HepG2 (cell line): Measurements from ENCODE around the gene ATP9B. TPM values are rescaled to one million over a fixed set of nuclear protein-coding genes. Genes with fewer than 3 reads are reported as not detected.

Source experiments
- ATAC-seq: fragments of 200-7000 bp; cut with Tn5 transposase; 3 replicates; pipeline ENCODE4 v1.9.1; 2020; ENCODE audit warnings: mild to moderate bottlenecking, moderate library complexity
- BruUV-seq: library from RNA; stranded (reverse); fragments of 400-500 nt; replicated peaks from 2 replicates; lab custom pipeline; 2021; lab: Mats Ljungman, UMichigan
- CTCF ChIA-PET: fragments of 300-600 bp; formaldehyde crosslinking; extraction: SDS; loops from one replicate; lab custom pipeline; 2021; ENCODE audit warnings: low total read pairs, inconsistent platforms, low intra/inter-chr PET ratio; lab: Yijun Ruan, JAX
- POLR2A ChIA-PET: fragments of 350-600 bp; sonication (Branson Sonifier 250); formaldehyde crosslinking; loops from one replicate; lab custom pipeline; 2020; ENCODE audit warnings: antibody characterized with exemption, inconsistent platforms; lab: Yijun Ruan, JAX
- DNase-seq: peaks from one replicate; pipeline ENCODE4 v3.0.0-alpha.2; 2015; ENCODE audit warnings: low spot score
- FAIRE-seq: peaks from 3 replicates; lab custom pipeline; 2011; peaks lifted over from hg19 to GRCh38; lab: Jason Lieb, UNC
- H2AFZ ChIP-seq: one replicate; pipeline ENCODE4 v1.6.1; 2011; ENCODE audit warnings: low read length, inconsistent platforms
- H3K27ac ChIP-seq: fragments of 300-600 bp; 3 replicates; pipeline ENCODE4 v1.8.0; 2011; ENCODE audit warnings: mixed run types, mild to moderate bottlenecking, mixed read lengths, low read length, inconsistent platforms; ENCODE audit not compliant: insufficient read depth; ENCODE audit errors: extremely low read length
- H3K27me3 ChIP-seq, 2 experiments: fragments of 200-600 bp in 1 of 2; 2 replicates in 1 of 2; 3 replicates in 1 of 2; pipeline versions ENCODE4 v1.6.0 to v1.8.0; 2011; ENCODE audit warnings: low read length in 2 of 2, mild to moderate bottlenecking in 2 of 2, moderate library complexity in 2 of 2, inconsistent platforms in 1 of 2; ENCODE audit not compliant: insufficient read depth in 2 of 2, control insufficient read depth in 1 of 2
- H3K36me3 ChIP-seq, 2 experiments: fragments of 200-600 bp in 1 of 2; replicated peaks in 1 of 2; 2 replicates in 1 of 2; 3 replicates in 1 of 2; pipeline versions ENCODE4 v1.5.1 to v1.8.0; 2011; ENCODE audit warnings: low read length in 2 of 2, inconsistent platforms in 1 of 2; ENCODE audit not compliant: insufficient read depth in 2 of 2, control insufficient read depth in 1 of 2
- H3K4me1 ChIP-seq: 2 replicates; pipeline ENCODE4 v1.5.1; 2012; ENCODE audit warnings: low read length, inconsistent platforms; ENCODE audit not compliant: insufficient read depth
- H3K4me2 ChIP-seq: 2 replicates; pipeline ENCODE4 v1.6.0; 2011; ENCODE audit warnings: low read depth, low read length, inconsistent platforms
- H3K4me3 ChIP-seq, 3 experiments: fragments of 200-600 bp in 1 of 3; sonication (generic), shearing (Covaris generic) in 1 of 3; replicated peaks in 1 of 3; 2 replicates each; pipeline ENCODE4 v1.5.1; 2011 to 2016; ENCODE audit warnings: low read length in 3 of 3, inconsistent platforms in 2 of 3, low read depth in 2 of 3, mild to moderate bottlenecking in 2 of 3, control low read depth in 1 of 3, mixed read lengths in 1 of 3; ENCODE audit not compliant: insufficient read depth in 1 of 3
- H3K79me2 ChIP-seq: one replicate; pipeline ENCODE4 v1.6.1; 2011; ENCODE audit warnings: low read length, inconsistent platforms; ENCODE audit not compliant: insufficient read depth
- H3K9ac ChIP-seq: 2 replicates; pipeline ENCODE4 v1.6.0; 2011; ENCODE audit warnings: mild to moderate bottlenecking, low read depth, low read length, inconsistent platforms; ENCODE audit not compliant: insufficient read depth
- H3K9me3 ChIP-seq: 2 replicates; pipeline ENCODE4 v1.5.1; 2012; ENCODE audit warnings: mild to moderate bottlenecking, low read length
- H4K20me1 ChIP-seq: 2 replicates; pipeline ENCODE4 v1.6.0; 2011; ENCODE audit warnings: inconsistent platforms, mild to moderate bottlenecking, low read length, moderate library complexity; ENCODE audit not compliant: insufficient read depth
- KAT8 ChIP-seq: IDR thresholded peaks from 2 replicates; pipeline ENCODE4 v1.6.1; 2016; ENCODE audit warnings: missing genetic modification reagents, missing compliant biosample characterization
- SALL1 ChIP-seq: sonication (generic); formaldehyde crosslinking; IDR thresholded peaks from 2 replicates; pipeline ENCODE4 v1.8.0; 2022; ENCODE audit warnings: mild to moderate bottlenecking, missing genetic modification reagents
- SOX6 ChIP-seq, 2 experiments: fragments of 450-650 bp in 1 of 2; sonication (generic) in 1 of 2; formaldehyde crosslinking in 1 of 2; IDR thresholded peaks; 2 replicates each; pipeline versions ENCODE4 v1.4.0 to v1.6.1; 2017 to 2020; ENCODE audit warnings: antibody characterized with exemption in 1 of 2, mild to moderate bottlenecking in 1 of 2, missing genetic modification reagents in 1 of 2
- ZBTB7A ChIP-seq: sonication (generic); formaldehyde crosslinking; IDR thresholded peaks from 2 replicates; pipeline ENCODE4 v1.8.0; 2022; ENCODE audit warnings: mild to moderate bottlenecking, missing genetic modification reagents
- ZNF260 ChIP-seq: sonication (generic); formaldehyde crosslinking; IDR thresholded peaks from 2 replicates; pipeline ENCODE4 v1.4.0; 2020; ENCODE audit warnings: missing genetic modification reagents, low read depth, mild to moderate bottlenecking, borderline replicate concordance
- ZNF687 ChIP-seq: sonication (generic); formaldehyde crosslinking; IDR thresholded peaks from 2 replicates; pipeline ENCODE4 v1.5.1; 2020; ENCODE audit warnings: mild to moderate bottlenecking, missing genetic modification reagents, moderate library complexity
- WGBS: methylation state at CpG from one replicate; pipeline ENCODE4 v1.1.6; 2017; ENCODE audit warnings: low lambda C conversion rate; 5-methylcytosine and 5-hydroxymethylcytosine counted together
- in situ Hi-C: cut with HindIII; loops from 2 replicates; pipeline ENCODE4 v1.10.0; 2017; ENCODE audit warnings: low pct_unique_long_range_greater_than_20kb; ENCODE audit not compliant: extremely low pct_ligation_motif_present
- intact Hi-C: fragments of 100-400 bp; cut with micrococcal nuclease; formaldehyde crosslinking; loops from one replicate; pipeline ENCODE4 v1.10.0; 2022; ENCODE audit not compliant: unreplicated experiment
- polyA plus RNA-seq, 8 experiments: library from polyadenylated mRNA; depleted of rRNA in 3 of 8; stranded (reverse) in 7 of 8; unstranded in 1 of 8; fragments of >200 nt; fragmentation: Illumina TruSeq in 4 of 8; extraction: Trizol in 4 of 8; gene quantifications; 2 replicates each; pipeline versions ENCODE4 v1.2.1 to v1.2.3, GENCODE V29; 2011 to 2016; ENCODE audit warnings: low read depth in 4 of 8, missing spikeins in 1 of 8, mixed read lengths in 1 of 8; ENCODE audit not compliant: insufficient read depth in 1 of 8
- total RNA-seq, 5 experiments: library from RNA; depleted of rRNA; stranded (reverse); fragments of >200 nt; fragmentation: Illumina TruSeq; extraction: Trizol; gene quantifications; 2 replicates each; pipeline ENCODE4 v1.2.3, GENCODE V29; 2016; ENCODE audit warnings: low read depth in 1 of 5

ATP9B gene
- total and polyA plus RNA-seq, 2 of the 13 experiments (the other 11 are each of a cell fraction or from before 2014, with no cell fraction given), result 10.8 to 11.3 TPM

- no peak for TF ChIP-seq ZNF260 (CRISPR knock-in tag)
- TF ChIP-seq, all 625 proteins: peak for 0
These were observed 139.7 kb downstream of the ATP9B start (continued) for GRCh38 chr18:79208906-79209305.

DNA sequence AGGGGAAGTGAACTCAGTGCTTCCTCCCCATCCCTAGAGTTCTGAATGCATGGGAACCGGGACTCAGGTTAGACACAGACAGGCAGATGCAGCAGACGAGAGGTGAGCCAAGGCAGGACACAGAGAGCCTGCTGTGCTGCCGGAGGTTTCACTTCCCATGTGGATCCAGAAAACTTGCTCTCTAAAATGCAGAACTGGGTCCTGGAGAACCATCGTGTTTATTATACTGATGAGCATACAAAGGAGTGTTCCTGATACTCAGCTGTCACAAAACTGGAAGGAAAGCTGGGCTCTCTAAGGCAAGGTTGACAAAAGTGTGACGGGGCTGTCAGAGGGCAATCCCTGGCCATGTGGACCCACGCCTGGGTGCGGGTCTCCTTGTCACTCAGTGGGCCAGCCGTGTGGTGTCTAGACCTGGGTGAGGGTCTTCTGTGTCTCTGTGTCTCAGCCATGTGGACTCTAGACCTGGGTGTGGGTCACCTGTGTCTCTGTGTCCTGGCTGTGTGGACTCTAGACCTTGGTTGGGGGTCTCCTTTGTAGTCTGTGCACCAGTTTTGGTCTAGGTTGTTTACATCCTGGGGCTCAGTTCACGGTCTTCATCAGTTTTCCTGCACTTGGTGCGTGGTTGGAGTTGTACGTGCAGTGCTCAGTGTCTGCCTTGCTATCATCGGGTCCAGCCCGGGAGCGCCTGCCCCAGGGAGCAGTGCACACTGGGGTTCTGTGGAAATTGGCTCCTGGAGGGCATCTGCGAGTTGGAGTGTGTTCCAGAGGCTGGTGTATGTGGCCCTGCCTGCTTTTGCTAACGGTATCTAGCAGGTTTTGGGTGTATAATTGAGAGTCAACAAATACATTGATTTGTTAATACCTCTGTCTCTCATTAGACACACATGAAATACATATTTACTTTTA lies 141.1 kb downstream of the ATP9B start:
- Histone ChIP-seq H3K27ac (no peak overlapping the region), H3K36me3 (peaks cover 0 to 9% of the 10 kb centered on the region in 2 experiments; a peak in 2 of 5 replicates), H3K4me1 (peaks cover 18% of the 10 kb centered on the region), H4K20me1 (no peaks in the 10 kb centered on the region), H2AFZ (no peak overlapping the region), H3K9ac (no peak overlapping the region), H3K4me2 (no peak overlapping the region), H3K27me3 (no peaks in the 10 kb centered on the region), H3K4me3 (no peak overlapping the region), H3K9me3 (no peaks in the 10 kb centered on the region), H3K79me2 (no peaks in the 10 kb centered on the region)
- DNase-seq (no peak), FAIRE-seq (no peak), ATAC-seq (no peak; the same call in 2 of the 3 replicates)
- intact Hi-C loops, result no loop called here
- WGBS, result 100% methylated on average over 7 of the region's 16 CpGs
- no TSS peak for BruUV-seq
- in situ Hi-C loops, result no loop called here
- CTCF ChIA-PET, result no interaction called here
- TF ChIP-seq SALL1 (CRISPR knock-in tag), result 0 out of 2 replicates have a peak, but pooled peaks have one; percentile 15
- TF ChIP-seq ZBTB7A, result 0 out of 2 replicates have a peak, but pooled peaks have one; percentile 54
- peak; percentile 16; the same call in 1 of the 2 replicates for TF ChIP-seq ZNF687
- no peak for TF ChIP-seq KAT8 (CRISPR knock-in tag)
- TF ChIP-seq SOX6 (IDR thresholded peaks at IDR 0.05), result no peak
- no peak for TF ChIP-seq SOX6 (CRISPR knock-in tag; IDR thresholded peaks at IDR 0.05)
- POLR2A ChIA-PET, result no interaction called here
